ENCODE results near the gene TSGA10. TPM values are rescaled to one million over a fixed set of nuclear protein-coding genes. Genes with fewer than 3 reads are reported as not detected.
A peak's percentile ranks its signal among the peaks of the same experiment; 100 is the strongest.
"Not testable (repeated sequence)": the region's sequence is repeated elsewhere in the genome, so short reads cannot be mapped to it uniquely, and the experiment has no call there.

Gene TSGA10
- total RNA-seq = 1 to 10 TPM; 3.5 to 9.8 TPM

GRCh38 chr2:99154643-99155536 is at the start of gene TSGA10, which contains the start of gene LIPT1:
Gene TSGA10, minus strand, starts transcription at chr2:99154942. Its CDS starts 45,503 bp downstream, at chr2:99109439.
Gene LIPT1, plus strand, starts transcription at chr2:99154967. Its CDS starts 6,991 bp downstream, at chr2:99161958.
- Mint-ChIP-seq H3K27me3 (no peaks in the 10 kb centered on the region), H3K4me3 (no peak within 1 kb of the TSS), H3K27ac (no peak within 1 kb of the TSS), H3K4me1 (peaks cover 15% of the 10 kb centered on the region), H3K36me3 (ENCODE audit: low read depth) (peaks cover 16% of the 10 kb centered on the region), H3K9me3 (no peaks in the 10 kb centered on the region)
- peak; percentile 96 for ATAC-seq (replicated peaks)

- Mint-ChIP-seq H3K36me3 (ENCODE audit: low read depth) (peaks cover 16% of the 10 kb centered on the region), H3K27ac (peak overlapping the region; percentile 8), H3K4me3 (no peak overlapping the region), H3K9me3 (no peaks in the 10 kb centered on the region), H3K27me3 (no peaks in the 10 kb centered on the region), H3K4me1 (no peaks in the 10 kb centered on the region)
- no peak for ATAC-seq (replicated peaks)
Measured at GRCh38 chr2:99201959-99202678, 47.4 kb upstream of the TSGA10 start.

GRCh38 chr2:99200076-99200800 is 45.5 kb upstream of the TSGA10 start:
- no peaks in the 10 kb centered on the region for H3K4me1 Mint-ChIP-seq
- ATAC-seq (replicated peaks) = no peak
- H3K27me3 Mint-ChIP-seq = no peaks in the 10 kb centered on the region
- no peak overlapping the region for H3K4me3 Mint-ChIP-seq
- H3K27ac Mint-ChIP-seq = no peak overlapping the region
- H3K9me3 Mint-ChIP-seq = no peaks in the 10 kb centered on the region
- peaks cover 35% of the 10 kb centered on the region for H3K36me3 Mint-ChIP-seq (ENCODE audit: low read depth)

- Mint-ChIP-seq H3K9me3 (no peaks in the 10 kb centered on the region), H3K4me3 (no peak overlapping the region), H3K27me3 (no peaks in the 10 kb centered on the region), H3K4me1 (no peaks in the 10 kb centered on the region), H3K27ac (no peak overlapping the region), H3K36me3 (ENCODE audit: low read depth) (peaks cover 46% of the 10 kb centered on the region)
- ATAC-seq (replicated peaks) = no peak
Measured at GRCh38 chr2:99198103-99198841, 43.5 kb upstream of the TSGA10 start.

GRCh38 chr2:99192364-99192763 is 37.6 kb upstream of the TSGA10 start:
- ATAC-seq (replicated peaks); H3K9me3 Mint-ChIP-seq; H3K27me3 Mint-ChIP-seq; H3K4me1 Mint-ChIP-seq; H3K4me3 Mint-ChIP-seq: not testable (repeated sequence)
- H3K36me3 Mint-ChIP-seq (ENCODE audit: low read depth) = peaks cover 90% of the 10 kb centered on the region
- peak overlapping the region; percentile 5 for H3K27ac Mint-ChIP-seq

- peaks cover 83% of the 10 kb centered on the region for H3K36me3 Mint-ChIP-seq (ENCODE audit: low read depth)
- H3K27me3 Mint-ChIP-seq = no peaks in the 10 kb centered on the region
- H3K9me3 Mint-ChIP-seq = no peaks in the 10 kb centered on the region
- no peak overlapping the region for H3K4me3 Mint-ChIP-seq
- ATAC-seq (replicated peaks) = no peak
- H3K27ac Mint-ChIP-seq = no peak overlapping the region
- H3K4me1 Mint-ChIP-seq = no peaks in the 10 kb centered on the region
Measured at GRCh38 chr2:99190548-99190947, 35.8 kb upstream of the TSGA10 start.

GRCh38 chr2:99188357-99188756 is 33.6 kb upstream of the TSGA10 start:
- no peak overlapping the region for H3K4me3 Mint-ChIP-seq
- no peaks in the 10 kb centered on the region for H3K4me1 Mint-ChIP-seq
- peaks cover 69% of the 10 kb centered on the region for H3K36me3 Mint-ChIP-seq (ENCODE audit: low read depth)
- ATAC-seq (replicated peaks) = peak; percentile 54
- no peaks in the 10 kb centered on the region for H3K27me3 Mint-ChIP-seq
- no peak overlapping the region for H3K27ac Mint-ChIP-seq
- H3K9me3 Mint-ChIP-seq = no peaks in the 10 kb centered on the region

GRCh38 chr2:99187011-99187410 is 32.3 kb upstream of the TSGA10 start:
- Mint-ChIP-seq H3K27ac (peak overlapping the region; percentile 37), H3K36me3 (ENCODE audit: low read depth) (peaks cover 57% of the 10 kb centered on the region), H3K4me1 (peaks cover 6% of the 10 kb centered on the region), H3K27me3 (no peaks in the 10 kb centered on the region), H3K4me3 (no peak overlapping the region), H3K9me3 (no peaks in the 10 kb centered on the region)
- no peak for ATAC-seq (replicated peaks)

- no peak for ATAC-seq (replicated peaks)
- peaks cover 9% of the 10 kb centered on the region for H3K4me1 Mint-ChIP-seq
- H3K27ac Mint-ChIP-seq = no peak overlapping the region
- H3K36me3 Mint-ChIP-seq (ENCODE audit: low read depth) = peaks cover 45% of the 10 kb centered on the region
- no peak overlapping the region for H3K4me3 Mint-ChIP-seq
- H3K27me3 Mint-ChIP-seq = no peaks in the 10 kb centered on the region
- no peaks in the 10 kb centered on the region for H3K9me3 Mint-ChIP-seq
Measured at GRCh38 chr2:99184811-99185210, 30.1 kb upstream of the TSGA10 start.

- ATAC-seq (replicated peaks) = no peak
- peaks cover 40% of the 10 kb centered on the region for H3K36me3 Mint-ChIP-seq (ENCODE audit: low read depth)
- H3K4me1 Mint-ChIP-seq = peaks cover 20% of the 10 kb centered on the region
- no peaks in the 10 kb centered on the region for H3K27me3 Mint-ChIP-seq
- H3K27ac Mint-ChIP-seq = no peak overlapping the region
- H3K4me3 Mint-ChIP-seq = no peak overlapping the region
- H3K9me3 Mint-ChIP-seq = no peaks in the 10 kb centered on the region
Measured at GRCh38 chr2:99183025-99183424, 28.3 kb upstream of the TSGA10 start.

- H3K4me3 Mint-ChIP-seq = peak overlapping the region; percentile 97
- no peak for ATAC-seq (replicated peaks)
- peaks cover 30% of the 10 kb centered on the region for H3K4me1 Mint-ChIP-seq
- peak overlapping the region; percentile 98 for H3K27ac Mint-ChIP-seq
- peaks cover 39% of the 10 kb centered on the region for H3K36me3 Mint-ChIP-seq (ENCODE audit: low read depth)
- no peaks in the 10 kb centered on the region for H3K27me3 Mint-ChIP-seq
- H3K9me3 Mint-ChIP-seq = no peaks in the 10 kb centered on the region
Measured at GRCh38 chr2:99181624-99182000, 26.9 kb upstream of the TSGA10 start.

- Mint-ChIP-seq H3K27me3 (no peaks in the 10 kb centered on the region), H3K27ac (peak within 1 kb of the TSS; percentile 98), H3K9me3 (no peaks in the 10 kb centered on the region), H3K4me1 (peaks cover 30% of the 10 kb centered on the region), H3K4me3 (peak within 1 kb of the TSS; percentile 97), H3K36me3 (ENCODE audit: low read depth) (peaks cover 36% of the 10 kb centered on the region)
- peak; percentile 95 for ATAC-seq (replicated peaks)
Measured at GRCh38 chr2:99180755-99181623, 26.2 kb upstream of the TSGA10 start, which contains the start of the genes MITD1 and MRPL30. Gene MITD1, minus strand, starts transcription at chr2:99181058. Its CDS starts 77 bp downstream, at chr2:99180981. Gene MRPL30, plus strand, starts transcription at chr2:99181184. Its CDS starts 5,020 bp downstream, at chr2:99186204.
